ENCODE results near the gene COL4A5. TPM values are rescaled to one million over a fixed set of nuclear protein-coding genes. Genes with fewer than 3 reads are reported as not detected.

COL4A5 gene
- total RNA-seq, 1 donor from 2014 or later, result not detected

- TF ChIP-seq CTCF (IDR thresholded peaks at IDR 0.05), result no peak
- intact Hi-C loops (cut with micrococcal nuclease), result no loop called here
- Mint-ChIP-seq H3K9me3 (no peaks in the 10 kb centered on the region), H3K27ac (no peak within 1 kb of the TSS), H3K4me3 (no peak within 1 kb of the TSS), H3K4me1 (peaks cover 9% of the 10 kb centered on the region), H3K36me3 (ENCODE audit: low read depth) (no peaks in the 10 kb centered on the region), H3K27me3 (peaks cover 6% of the 10 kb centered on the region)
- ChIA-PET POLR2A (no interaction called here), CTCF (no interaction called here)
- DNase-seq (no peak), ATAC-seq (ENCODE audit: low read depth) (no peak)
These were observed 1.5 kb upstream of the COL4A5 start, which contains the start of gene COL4A6 for GRCh38 chrX:108438110-108438623. Gene COL4A6, minus strand, starts transcription at chrX:108438422. Its CDS starts 226 bp downstream, at chrX:108438196.

GRCh38 chrX:108439961-108440696, 491 bp downstream of the COL4A5 start:
- ChIA-PET POLR2A (no interaction called here), CTCF (no interaction called here)
- peaks cover 6% of the 10 kb centered on the region for H3K27me3 Mint-ChIP-seq
- ATAC-seq (ENCODE audit: low read depth), result no peak
- H3K36me3 Mint-ChIP-seq (ENCODE audit: low read depth), result no peaks in the 10 kb centered on the region
- H3K9me3 Mint-ChIP-seq, result no peaks in the 10 kb centered on the region
- H3K4me1 Mint-ChIP-seq, result peaks cover 9% of the 10 kb centered on the region
- DNase-seq, result no peak
- intact Hi-C loops (cut with micrococcal nuclease), result no loop called here
- no peak for TF ChIP-seq CTCF (IDR thresholded peaks at IDR 0.05)
- H3K27ac Mint-ChIP-seq, result no peak overlapping the region
- peak overlapping the region; percentile 32 for H3K4me3 Mint-ChIP-seq

- Mint-ChIP-seq H3K4me3 (no peak overlapping the region), H3K36me3 (ENCODE audit: low read depth) (no peaks in the 10 kb centered on the region), H3K27ac (no peak overlapping the region), H3K27me3 (peaks cover 6% of the 10 kb centered on the region), H3K9me3 (no peaks in the 10 kb centered on the region), H3K4me1 (peaks cover 9% of the 10 kb centered on the region)
- ChIA-PET POLR2A (no interaction called here), CTCF (no interaction called here)
- DNase-seq (no peak), ATAC-seq (ENCODE audit: low read depth) (no peak)
- TF ChIP-seq CTCF (IDR thresholded peaks at IDR 0.05), result no peak
- intact Hi-C loops (cut with micrococcal nuclease), result no loop called here
These were observed 3.3 kb downstream of the COL4A5 start for GRCh38 chrX:108442901-108443464.

- ChIA-PET CTCF (no interaction called here), POLR2A (no interaction called here)
- no peak overlapping the region for H3K4me3 Mint-ChIP-seq
- no peaks in the 10 kb centered on the region for H3K9me3 Mint-ChIP-seq
- no peak for TF ChIP-seq CTCF (IDR thresholded peaks at IDR 0.05)
- DNase-seq (no peak), ATAC-seq (ENCODE audit: low read depth) (no peak)
- no peaks in the 10 kb centered on the region for H3K27me3 Mint-ChIP-seq
- H3K27ac Mint-ChIP-seq, result no peak overlapping the region
- no peaks in the 10 kb centered on the region for H3K36me3 Mint-ChIP-seq (ENCODE audit: low read depth)
- intact Hi-C loops (cut with micrococcal nuclease), result no loop called here
- H3K4me1 Mint-ChIP-seq, result no peaks in the 10 kb centered on the region
These were observed 7.7 kb downstream of the COL4A5 start for GRCh38 chrX:108447303-108447702.

GRCh38 chrX:108453841-108454240, 14.2 kb downstream of the COL4A5 start:
- ChIA-PET POLR2A (no interaction called here), CTCF (no interaction called here)
- no peak overlapping the region for H3K27ac Mint-ChIP-seq
- intact Hi-C loops (cut with micrococcal nuclease), result no loop called here
- no peak for TF ChIP-seq CTCF (IDR thresholded peaks at IDR 0.05)
- H3K9me3 Mint-ChIP-seq, result no peaks in the 10 kb centered on the region
- no peaks in the 10 kb centered on the region for H3K4me1 Mint-ChIP-seq
- DNase-seq (no peak), ATAC-seq (ENCODE audit: low read depth) (no peak)
- H3K4me3 Mint-ChIP-seq, result no peak overlapping the region
- no peaks in the 10 kb centered on the region for H3K27me3 Mint-ChIP-seq
- H3K36me3 Mint-ChIP-seq (ENCODE audit: low read depth), result no peaks in the 10 kb centered on the region
